ENCODE results near the gene DENND1A. TPM values are rescaled to one million over a fixed set of nuclear protein-coding genes. Genes with fewer than 3 reads are reported as not detected.

The DENND1A gene
- total and polyA plus RNA-seq, 11 donors, result 9.8 to 24.0 (median 14.7) TPM

DNA sequence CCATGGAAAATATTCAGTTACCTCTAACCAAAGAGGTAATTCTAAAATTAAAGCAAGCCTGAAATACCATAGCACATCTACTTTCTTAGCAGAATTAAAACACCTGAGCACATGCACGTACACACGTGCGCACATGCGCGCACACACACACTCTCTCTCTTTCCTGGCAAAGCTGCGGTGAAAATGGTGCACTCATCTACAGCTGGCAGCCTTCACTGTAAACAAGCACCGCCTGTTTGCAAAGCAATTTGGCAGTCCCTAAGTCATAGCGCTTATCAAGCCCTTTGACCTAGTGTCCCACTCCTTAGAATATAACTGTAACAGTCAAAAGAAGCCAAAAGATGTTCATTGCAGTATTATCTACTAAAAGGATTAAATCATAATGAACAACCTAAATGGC lies 278.7 kb downstream of the DENND1A start:
- intact Hi-C loops (cut with DNase I), result no loop called here
- TF ChIP-seq CTCF (IDR thresholded peaks at IDR 0.05), result no peak
- TF ChIP-seq POLR2A (IDR thresholded peaks at IDR 0.05), result no peak
- H3K4me1 ChIP-seq, result no peaks in the 10 kb centered on the region
- WGBS, 4 donors, result 82 to 98% (median 96%) methylated on average over 8 of the region's 8 CpGs
- H3K4me3 ChIP-seq, result no peak overlapping the region
- no peaks in the 10 kb centered on the region for H3K9me3 ChIP-seq
- no peaks in the 10 kb centered on the region for H3K27me3 ChIP-seq
- no peak for DNase-seq
- H3K27ac ChIP-seq, result no peak overlapping the region
- no peak for ATAC-seq
- H3K36me3 ChIP-seq, result peaks cover 0 to 30% (median 3%) of the 10 kb centered on the region in 9 donors

GRCh38 chr9:123649909-123650308 lies 280.0 kb downstream of the DENND1A start:
- Histone ChIP-seq H3K4me1 (no peaks in the 10 kb centered on the region), H3K36me3 (peaks cover 0 to 31% (median 3%) of the 10 kb centered on the region in 9 donors), H3K4me3 (no peak overlapping the region), H3K27me3 (no peaks in the 10 kb centered on the region), H3K9me3 (no peaks in the 10 kb centered on the region), H3K27ac (no peak overlapping the region)
- ATAC-seq (no peak), DNase-seq (no peak)
- TF ChIP-seq POLR2A (IDR thresholded peaks at IDR 0.05) (no peak), CTCF (IDR thresholded peaks at IDR 0.05) (no peak)
- intact Hi-C loops (cut with DNase I), result no loop called here
- 88 to 95% (median 93%) methylated on average over 3 of the region's 3 CpGs for WGBS, 4 donors

DNA sequence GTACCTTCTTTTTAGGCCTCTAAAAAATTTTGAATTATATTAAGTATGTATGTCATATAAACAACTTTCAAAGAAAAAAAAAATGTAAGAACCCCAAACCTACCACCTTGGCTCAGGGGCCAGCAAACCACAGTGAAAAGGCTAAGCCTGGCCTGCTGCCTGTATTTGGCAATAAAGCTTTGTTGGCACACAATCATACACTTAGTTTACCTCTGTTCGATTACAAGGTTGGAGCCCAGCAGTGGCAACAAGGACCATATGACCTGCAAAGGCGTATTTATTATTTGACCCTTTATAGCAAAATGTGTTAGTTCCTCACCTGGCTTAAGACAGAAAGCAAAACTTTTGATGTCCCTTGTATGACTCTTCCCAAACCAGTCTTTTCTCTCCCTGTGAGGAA lies 282.8 kb downstream of the DENND1A start:
- DNase-seq, result no peak
- 95 to 98% (median 96%) methylated on average over 2 of the region's 2 CpGs for WGBS, 4 donors
- H3K9me3 ChIP-seq, result no peaks in the 10 kb centered on the region
- peaks cover 0 to 12% (median 8%) of the 10 kb centered on the region in 12 donors for H3K4me1 ChIP-seq
- TF ChIP-seq POLR2A (IDR thresholded peaks at IDR 0.05) (no peak), CTCF (IDR thresholded peaks at IDR 0.05) (no peak)
- H3K27ac ChIP-seq, result no peak overlapping the region
- no peak for ATAC-seq
- intact Hi-C loops (cut with DNase I), result no loop called here
- no peak overlapping the region for H3K4me3 ChIP-seq
- H3K27me3 ChIP-seq, result no peaks in the 10 kb centered on the region
- H3K36me3 ChIP-seq, result peaks cover 0 to 26% (median 3%) of the 10 kb centered on the region in 9 donors

DNA sequence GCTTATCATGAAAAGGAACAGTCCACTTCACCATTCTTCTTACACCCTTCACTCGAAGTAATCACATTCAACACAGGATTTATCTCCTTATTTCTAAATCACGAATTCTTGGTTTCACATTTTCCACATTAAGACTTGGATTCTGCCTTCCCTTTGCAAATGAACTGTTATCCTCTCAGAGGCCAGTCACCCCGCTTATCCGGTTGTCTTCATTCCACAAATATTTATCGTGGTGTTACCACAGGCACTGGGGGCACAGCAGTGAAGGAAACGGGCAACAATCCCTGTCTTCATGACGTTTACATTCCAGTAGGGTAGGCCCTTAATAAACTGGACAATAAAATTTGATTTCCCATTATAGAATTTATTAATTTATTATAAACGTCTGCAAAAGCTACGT lies 284.2 kb downstream of the DENND1A start:
- ATAC-seq (no peak), DNase-seq (no peak)
- 90 to 94% (median 92%) methylated on average over 9 of the region's 9 CpGs for WGBS, 4 donors
- Histone ChIP-seq H3K27me3 (no peaks in the 10 kb centered on the region), H3K9me3 (no peaks in the 10 kb centered on the region), H3K4me1 (peaks cover 0 to 15% (median 10%) of the 10 kb centered on the region in 12 donors), H3K4me3 (no peak overlapping the region), H3K27ac (no peak overlapping the region), H3K36me3 (peaks cover 0 to 13% (median 0%) of the 10 kb centered on the region in 9 donors)
- no peak for TF ChIP-seq CTCF (IDR thresholded peaks at IDR 0.05)
- TF ChIP-seq POLR2A (IDR thresholded peaks at IDR 0.05), result no peak
- intact Hi-C loops (cut with DNase I), result no loop called here

All from heart left ventricle (tissue), 16 donors.